Stomach (tissue), 9 donors: Measurements from ENCODE around the gene ZFR2. TPM values are rescaled to one million over a fixed set of nuclear protein-coding genes. Genes with fewer than 3 reads are reported as not detected.
A peak's percentile ranks its signal among the peaks of the same experiment; 100 is the strongest.

Source experiments
- DNase-seq, 2 donors: peaks; one replicate each; pipeline versions ENCODE4 v3.0.0 to v3.0.0-alpha.2; 2013 to 2019
- H3K27ac ChIP-seq, 5 donors: fragments of 200-600 bp in 4 of 5; sonication (generic) in 4 of 5; one replicate each; pipeline ENCODE4 v1.5.1; 2013 to 2019; ENCODE audit warnings: mild to moderate bottlenecking in 1 of 5, moderate library complexity in 1 of 5
- H3K27me3 ChIP-seq, 3 donors: fragments of 200-600 bp; sonication (generic); one replicate each; pipeline ENCODE4 v1.5.1; 2017 to 2019; ENCODE audit warnings: mixed run types in 1 of 3
- H3K36me3 ChIP-seq, 4 donors: fragments of 200-600 bp; sonication (generic); 1 replicate in 3 of 4; 2 replicates in 1 of 4; pipeline ENCODE4 v1.5.1; 2016 to 2019
- H3K4me1 ChIP-seq, 4 donors: fragments of 200-600 bp; sonication (generic); one replicate each; pipeline ENCODE4 v1.5.1; 2016 to 2019
- H3K4me3 ChIP-seq, 4 donors: fragments of 200-600 bp; sonication (generic) in 3 of 4; one replicate each; pipeline ENCODE4 v1.5.1; 2016 to 2019; ENCODE audit warnings: mild to moderate bottlenecking in 1 of 4
- H3K9me3 ChIP-seq, 4 donors: fragments of 200-600 bp; sonication (generic); one replicate each; pipeline ENCODE4 v1.5.1; 2016 to 2019
- EP300 ChIP-seq: sonication (generic); formaldehyde crosslinking; IDR thresholded peaks from one replicate; pipeline ENCODE4 v1.6.1; 2017; ENCODE audit warnings: antibody characterized with exemption
- POLR2A ChIP-seq, 4 donors: fragments of 450-650 bp; IDR thresholded peaks; one replicate each; pipeline ENCODE4 v1.6.1; 2016; ENCODE audit warnings: antibody characterized with exemption in 4 of 4, control low read depth in 2 of 4, mild to moderate bottlenecking in 1 of 4, moderate library complexity in 1 of 4
- POLR2AphosphoS5 ChIP-seq, 3 donors: sonication (generic); formaldehyde crosslinking; IDR thresholded peaks; one replicate each; pipeline ENCODE4 v1.6.1; 2016; ENCODE audit warnings: antibody characterized with exemption in 3 of 3
- WGBS, 5 donors: extraction: QIAGEN DNeasy Blood & Tissue Kit in 3 of 5; methylation state at CpG; one replicate each; pipeline versions ENCODE4 v1.1.5 to v1.1.7; 2013 to 2018; 5-methylcytosine and 5-hydroxymethylcytosine counted together
- intact Hi-C: fragments of 100-400 bp; cut with DNase I; formaldehyde crosslinking; loops from one replicate; pipeline ENCODE4 v1.15.1; 2023; ENCODE audit warnings: low total_unique reads
- polyA plus RNA-seq, 3 donors: library from polyadenylated mRNA; stranded (reverse); fragments of 200-250 nt; gene quantifications; one replicate each; pipeline ENCODE4 v1.2.3, GENCODE V29; 2013
- total RNA-seq, 5 donors: library from RNA; depleted of rRNA; stranded (reverse); fragments of >200 nt; gene quantifications; one replicate each; pipeline versions ENCODE4 v1.1.0 to v1.2.3, GENCODE V29; 2014 to 2016
- TF ChIP-seq, protein P1 (sequence below), 7 experiments: fragments of 450-650 bp in 4 of 7; fragments of 200-600 bp in 3 of 7; sonication (generic) in 3 of 7; IDR thresholded peaks; one replicate each; pipeline ENCODE4 v1.5.1; 2016 to 2019; ENCODE audit warnings: antibody characterized with exemption in 7 of 7, control low read depth in 2 of 7, mild to moderate bottlenecking in 1 of 7
- donor health status: healthy with polysubstance abuse.
- donor health status: Bipolar disorder and iron deficiency.
- donor health status: healthy.

The ZFR2 gene
- total and polyA plus RNA-seq, 8 donors = 0.10 to 0.29 TPM; not detected in 6

DNA sequence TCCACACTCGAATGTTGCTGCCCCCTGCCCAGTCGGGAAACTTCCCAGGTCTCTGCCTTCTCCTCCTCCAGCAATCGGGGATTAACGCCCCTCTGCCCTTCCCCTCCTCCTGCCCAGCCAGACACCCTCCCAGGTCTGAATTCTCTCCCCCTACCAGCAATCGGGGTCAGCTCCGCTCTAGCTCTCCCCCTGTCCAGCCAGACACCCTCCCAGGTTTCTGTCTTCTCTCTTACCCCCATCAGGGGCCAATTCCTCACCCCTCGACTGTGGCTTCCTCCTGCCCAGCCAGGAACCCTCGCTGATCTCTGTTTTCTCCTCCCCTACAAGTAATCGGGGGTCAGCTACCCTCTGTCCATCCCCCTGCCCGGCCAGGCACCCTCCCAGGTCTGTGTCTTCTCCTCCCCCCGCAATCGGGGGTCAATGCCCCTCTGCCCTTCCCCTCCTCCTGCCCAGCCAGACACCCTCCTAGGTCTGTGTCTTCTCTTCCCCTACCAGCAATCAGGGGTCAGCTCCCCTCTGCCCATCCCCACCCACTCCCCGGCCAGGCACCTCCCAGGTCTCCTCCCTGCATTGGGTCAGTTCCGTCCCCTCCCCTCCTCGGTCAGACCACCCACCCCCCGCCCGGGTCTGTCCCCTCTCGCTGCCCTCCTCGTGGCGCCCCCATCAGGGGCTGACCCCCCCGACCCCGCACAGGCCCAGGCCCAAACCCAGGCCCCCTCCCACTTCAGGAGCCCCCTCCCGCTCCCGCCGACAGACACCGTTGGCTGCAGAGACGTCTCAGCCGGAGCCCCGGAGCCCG, 668 bp downstream of the ZFR2 start:
- Histone ChIP-seq H3K4me1 (peaks cover 4 to 7% (median 7%) of the 10 kb centered on the region in 4 donors), H3K9me3 (peaks cover 0 to 9% (median 5%) of the 10 kb centered on the region in 4 donors), H3K27ac (no peak overlapping the region), H3K4me3 (peak overlapping the region in 2 of 4 donors; percentile 13 to 17), H3K27me3 (peaks cover 20 to 88% (median 39%) of the 10 kb centered on the region in 3 donors), H3K36me3 (no peaks in the 10 kb centered on the region)
- DNase-seq = no peak
- intact Hi-C loops = no loop called here
- 11 to 18% (median 14%) methylated on average over 20 to 30 of the region's 30 CpGs for WGBS, 5 donors
- TF ChIP-seq POLR2A (IDR thresholded peaks at IDR 0.05) = no peak
- TF ChIP-seq EP300 = no peak
- TF ChIP-seq, protein P1, sequence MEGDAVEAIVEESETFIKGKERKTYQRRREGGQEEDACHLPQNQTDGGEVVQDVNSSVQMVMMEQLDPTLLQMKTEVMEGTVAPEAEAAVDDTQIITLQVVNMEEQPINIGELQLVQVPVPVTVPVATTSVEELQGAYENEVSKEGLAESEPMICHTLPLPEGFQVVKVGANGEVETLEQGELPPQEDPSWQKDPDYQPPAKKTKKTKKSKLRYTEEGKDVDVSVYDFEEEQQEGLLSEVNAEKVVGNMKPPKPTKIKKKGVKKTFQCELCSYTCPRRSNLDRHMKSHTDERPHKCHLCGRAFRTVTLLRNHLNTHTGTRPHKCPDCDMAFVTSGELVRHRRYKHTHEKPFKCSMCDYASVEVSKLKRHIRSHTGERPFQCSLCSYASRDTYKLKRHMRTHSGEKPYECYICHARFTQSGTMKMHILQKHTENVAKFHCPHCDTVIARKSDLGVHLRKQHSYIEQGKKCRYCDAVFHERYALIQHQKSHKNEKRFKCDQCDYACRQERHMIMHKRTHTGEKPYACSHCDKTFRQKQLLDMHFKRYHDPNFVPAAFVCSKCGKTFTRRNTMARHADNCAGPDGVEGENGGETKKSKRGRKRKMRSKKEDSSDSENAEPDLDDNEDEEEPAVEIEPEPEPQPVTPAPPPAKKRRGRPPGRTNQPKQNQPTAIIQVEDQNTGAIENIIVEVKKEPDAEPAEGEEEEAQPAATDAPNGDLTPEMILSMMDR (IDR thresholded peaks at IDR 0.05) = no peak
- no peak for TF ChIP-seq POLR2AphosphoS5 (IDR thresholded peaks at IDR 0.05)

DNA sequence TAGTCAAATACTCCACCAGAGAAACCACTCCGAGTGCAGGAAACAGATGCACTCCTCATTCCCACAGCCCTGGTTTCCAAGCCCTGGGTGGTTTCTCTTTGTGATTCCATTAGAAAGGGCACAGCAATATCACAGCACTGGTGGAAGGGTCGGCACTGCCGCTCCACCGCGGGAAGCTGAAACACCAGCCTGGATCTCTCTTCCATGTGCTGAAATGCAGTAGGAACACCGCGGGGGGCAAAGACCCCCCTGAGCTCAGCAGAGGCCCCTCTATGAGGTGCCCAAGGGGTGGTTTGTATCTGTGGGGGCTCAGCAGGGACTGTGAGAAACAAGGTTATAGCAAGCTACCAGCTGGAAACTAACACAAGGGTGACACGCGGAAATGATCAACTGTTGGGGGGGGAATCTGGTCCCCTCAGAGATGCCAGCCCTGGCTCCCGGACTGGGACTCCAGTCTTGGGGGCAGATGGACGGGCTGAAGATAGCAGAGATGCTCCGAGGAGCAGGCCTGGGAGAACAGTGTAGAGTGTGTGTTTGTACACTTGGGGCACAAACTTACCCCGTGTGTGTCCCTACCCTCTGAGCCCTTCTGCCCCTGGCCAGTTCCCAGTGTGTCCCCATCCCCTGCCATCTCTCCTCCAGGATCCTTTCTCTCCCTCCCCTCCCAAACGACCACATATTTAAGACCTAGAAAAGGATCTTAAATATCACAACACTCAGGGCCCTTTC, 1.8 kb downstream of the ZFR2 start:
- Histone ChIP-seq H3K4me1 (peaks cover 4 to 7% (median 7%) of the 10 kb centered on the region in 4 donors), H3K27ac (no peak overlapping the region), H3K9me3 (peaks cover 0 to 9% (median 5%) of the 10 kb centered on the region in 4 donors), H3K27me3 (peaks cover 20 to 89% (median 39%) of the 10 kb centered on the region in 3 donors), H3K36me3 (no peaks in the 10 kb centered on the region), H3K4me3 (no peak overlapping the region)
- intact Hi-C loops = no loop called here
- 52 to 67% (median 61%) methylated on average over 14 of the region's 14 CpGs for WGBS, 5 donors
- no peak for DNase-seq
- TF ChIP-seq EP300 (no peak), POLR2A (IDR thresholded peaks at IDR 0.05) (no peak), POLR2AphosphoS5 (IDR thresholded peaks at IDR 0.05) (no peak)
- TF ChIP-seq, protein P1 (IDR thresholded peaks at IDR 0.05) = no peak

DNA sequence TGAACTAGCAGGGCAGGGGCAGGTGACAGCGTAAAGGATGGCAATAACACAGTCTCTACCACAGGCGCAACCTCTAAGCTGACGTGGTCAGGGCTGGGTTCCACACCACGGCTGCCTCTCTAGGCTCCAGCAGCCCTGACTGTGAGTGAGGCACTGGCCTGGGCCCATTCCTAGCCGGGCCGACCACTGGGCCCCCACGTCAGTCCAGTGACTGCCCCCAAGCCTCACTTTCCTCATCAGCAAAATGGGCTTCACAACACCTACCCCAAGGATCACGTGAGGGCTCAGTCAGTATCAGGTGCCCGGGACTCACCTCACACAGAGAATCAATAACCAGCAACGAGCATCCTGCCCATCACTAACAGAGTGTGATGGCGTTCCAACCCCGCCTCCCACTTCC, 5.2 kb downstream of the ZFR2 start:
- peaks cover under 1 to 2% (median 2%) of the 10 kb centered on the region in 4 donors for H3K4me1 ChIP-seq
- H3K9me3 ChIP-seq = peaks cover 0 to 2% (median 0%) of the 10 kb centered on the region in 4 donors
- DNase-seq = no peak
- intact Hi-C loops = no loop called here
- TF ChIP-seq EP300 = no peak
- TF ChIP-seq POLR2A (IDR thresholded peaks at IDR 0.05) = no peak
- no peak for TF ChIP-seq POLR2AphosphoS5 (IDR thresholded peaks at IDR 0.05)
- TF ChIP-seq, protein P1 (IDR thresholded peaks at IDR 0.05) = no peak
- H3K36me3 ChIP-seq = no peaks in the 10 kb centered on the region
- WGBS, 5 donors = 72 to 78% (median 77%) methylated on average over 12 of the region's 12 CpGs
- H3K27me3 ChIP-seq = peaks cover 8 to 56% (median 23%) of the 10 kb centered on the region in 3 donors
- no peak overlapping the region for H3K27ac ChIP-seq
- H3K4me3 ChIP-seq = no peak overlapping the region

DNA sequence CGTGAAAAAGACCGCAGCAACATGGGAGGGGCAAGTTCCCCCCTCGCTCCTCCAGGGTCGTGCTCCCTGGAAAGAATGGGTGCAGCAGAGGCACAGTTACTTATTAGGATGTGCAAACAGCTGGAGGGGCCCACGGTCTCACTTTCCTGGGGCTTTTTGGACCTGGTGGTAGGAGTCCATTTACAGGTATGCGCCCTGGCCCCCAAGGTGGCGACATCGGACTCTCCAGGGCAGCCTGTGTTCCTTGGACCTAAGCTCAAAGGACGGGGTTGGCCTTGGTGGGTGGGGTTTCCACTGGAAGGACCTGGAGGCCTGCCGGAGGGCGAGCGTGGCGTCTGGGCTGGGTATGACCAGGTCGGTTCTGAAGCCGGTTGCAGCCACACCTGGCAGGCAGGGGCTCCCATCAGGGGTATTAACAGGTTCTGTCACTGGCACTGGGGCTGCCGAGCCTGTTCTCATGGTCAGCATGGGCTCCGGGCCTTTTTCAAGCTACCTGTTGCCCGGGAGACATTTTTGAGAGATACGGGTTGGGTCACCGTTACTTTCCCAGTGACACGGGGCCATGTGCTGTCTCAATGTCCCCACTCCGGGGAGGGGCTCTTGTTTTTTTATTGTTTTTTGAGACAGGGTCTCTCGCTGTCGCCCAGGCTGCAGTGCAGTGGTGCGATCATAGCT, 5.9 kb downstream of the ZFR2 start:
- Histone ChIP-seq H3K27ac (no peak overlapping the region), H3K4me1 (no peaks in the 10 kb centered on the region), H3K36me3 (no peaks in the 10 kb centered on the region), H3K27me3 (peaks cover under 1 to 49% (median 16%) of the 10 kb centered on the region in 3 donors), H3K9me3 (no peaks in the 10 kb centered on the region), H3K4me3 (no peak overlapping the region)
- intact Hi-C loops = no loop called here
- 66 to 76% (median 70%) methylated on average over 15 to 25 of the region's 25 CpGs for WGBS, 5 donors
- no peak for DNase-seq
- TF ChIP-seq EP300 = no peak
- TF ChIP-seq, protein P1 (IDR thresholded peaks at IDR 0.05) = no peak
